DMS79 treated with DMSO at 0.1 percent for 48 hours (cell line): ENCODE measurements around the gene CKM.
A peak's percentile ranks its signal among the peaks of the same experiment; 100 is the strongest.

Experiments
- DNase-seq: peaks from one replicate; lab custom pipeline; 2025; lab: John Stamatoyannopoulos, UW

CKM gene

GRCh38 chr19:45322744-45323281, at the start of gene CKM:
Gene CKM (minus strand): TSS chr19:45322875. CDS start chr19:45319713, 3,162 bp downstream.
- DNase-seq: no peak

GRCh38 chr19:45370410-45371204, 47.9 kb upstream of the CKM start, which contains the start of gene ERCC2:
Gene ERCC2 (minus strand): TSS chr19:45370573. CDS start chr19:45370540, 33 bp downstream.
- DNase-seq: peak; percentile 97

GRCh38 chr19:45368737-45369340, 46.2 kb upstream of the CKM start:
- no peak for DNase-seq

- no peak for DNase-seq
These were observed 45.5 kb upstream of the CKM start for GRCh38 chr19:45368127-45368526.

- no peak for DNase-seq
These were observed 42.0 kb upstream of the CKM start for GRCh38 chr19:45364696-45365095.

- no peak for DNase-seq
These were observed 41.3 kb upstream of the CKM start for GRCh38 chr19:45363861-45364459.

- DNase-seq: no peak
These were observed 39.6 kb upstream of the CKM start for GRCh38 chr19:45362291-45362690.

GRCh38 chr19:45361608-45362007, 38.9 kb upstream of the CKM start:
- DNase-seq: no peak

- no peak for DNase-seq
These were observed 35.6 kb upstream of the CKM start for GRCh38 chr19:45358213-45358792.

GRCh38 chr19:45357445-45357783, 34.7 kb upstream of the CKM start:
- DNase-seq: no peak

- DNase-seq: no peak
These were observed 34.2 kb upstream of the CKM start for GRCh38 chr19:45356760-45357444.

- no peak for DNase-seq
These were observed 33.2 kb upstream of the CKM start for GRCh38 chr19:45355910-45356309.

GRCh38 chr19:45355402-45355801, 32.7 kb upstream of the CKM start:
- no peak for DNase-seq

- no peak for DNase-seq
These were observed 31.7 kb upstream of the CKM start for GRCh38 chr19:45354241-45354842.

- DNase-seq: no peak
These were observed 30.5 kb upstream of the CKM start for GRCh38 chr19:45352914-45353796.

GRCh38 chr19:45352471-45352870, 29.8 kb upstream of the CKM start:
- no peak for DNase-seq

- DNase-seq: no peak
These were observed 29.4 kb upstream of the CKM start for GRCh38 chr19:45352062-45352461.

- no peak for DNase-seq
These were observed 28.8 kb upstream of the CKM start for GRCh38 chr19:45351401-45351952.

GRCh38 chr19:45350477-45351058, 27.9 kb upstream of the CKM start:
- DNase-seq: no peak

GRCh38 chr19:45349430-45349941, 26.8 kb upstream of the CKM start:
- DNase-seq: no peak
